Caco-2 (cell line): ENCODE measurements around the gene CEACAM4. TPM values are rescaled to one million over a fixed set of nuclear protein-coding genes. Genes with fewer than 3 reads are reported as not detected.
A peak's percentile ranks its signal among the peaks of the same experiment; 100 is the strongest.

Experiments used
- BruUV-seq: library from RNA; stranded (reverse); fragments of 400-500 nt; replicated peaks from 2 replicates; lab custom pipeline; 2021; lab: Mats Ljungman, UMichigan
- CTCF ChIA-PET: fragments of 300-600 bp; sonication (Branson Sonifier 250); formaldehyde crosslinking; loops from one replicate; lab custom pipeline; 2022; ENCODE audit warnings: antibody characterized with exemption; lab: Charles Lee
- POLR2A ChIA-PET: fragments of 300-600 bp; sonication (Branson Sonifier 250); formaldehyde crosslinking; loops from one replicate; lab custom pipeline; 2022; ENCODE audit warnings: antibody characterized with exemption; lab: Charles Lee
- DNase-seq, 2 experiments: peaks; one replicate each; pipeline versions ENCODE4 v3.0.0 to v3.0.0-alpha.2; 2020 to 2022
- H3K27me3 ChIP-seq: replicated peaks from 2 replicates; pipeline ENCODE4 v1.6.0; 2011; ENCODE audit warnings: low read length; ENCODE audit not compliant: control insufficient read depth, insufficient read depth
- H3K36me3 ChIP-seq: 2 replicates; pipeline ENCODE4 v1.5.1; 2011; ENCODE audit warnings: low read length; ENCODE audit not compliant: control insufficient read depth, insufficient read depth
- H3K4me1 ChIP-seq: fragments of 250-450 bp; sonication (Bioruptor Pico); 2 replicates; pipeline ENCODE4 v1.5.1; 2020; ENCODE audit warnings: mild to moderate bottlenecking
- H3K4me3 ChIP-seq: 2 replicates; pipeline ENCODE4 v1.5.1; 2011; ENCODE audit warnings: low read depth, mild to moderate bottlenecking, control low read depth, low read length
- H3K9me3 ChIP-seq: fragments of 250-450 bp; sonication (Bioruptor Pico); 2 replicates; pipeline ENCODE4 v1.5.1; 2020; ENCODE audit warnings: mild to moderate bottlenecking, moderate library complexity
- H3K27ac Mint-ChIP-seq: one replicate; pipeline ENCODE4 v1.8.0; 2022; ENCODE audit warnings: mixed read lengths; ENCODE audit not compliant: unreplicated experiment
- H3K27me3 Mint-ChIP-seq: one replicate; pipeline ENCODE4 v1.8.0; 2022; ENCODE audit warnings: mixed read lengths; ENCODE audit not compliant: insufficient read depth, unreplicated experiment
- H3K36me3 Mint-ChIP-seq: one replicate; pipeline ENCODE4 v1.8.0; 2022; ENCODE audit warnings: mild to moderate bottlenecking, mixed read lengths; ENCODE audit not compliant: insufficient read depth, unreplicated experiment
- H3K4me1 Mint-ChIP-seq: one replicate; pipeline ENCODE4 v1.8.0; 2022; ENCODE audit warnings: low read depth, mixed read lengths; ENCODE audit not compliant: unreplicated experiment
- H3K4me3 Mint-ChIP-seq: one replicate; pipeline ENCODE4 v1.8.0; 2022; ENCODE audit warnings: mild to moderate bottlenecking, moderate library complexity, mixed read lengths; ENCODE audit not compliant: unreplicated experiment
- H3K9me3 Mint-ChIP-seq: one replicate; pipeline ENCODE4 v1.8.0; 2022; ENCODE audit warnings: mixed read lengths; ENCODE audit not compliant: unreplicated experiment
- intact Hi-C: fragments of 100-400 bp; cut with micrococcal nuclease; formaldehyde crosslinking; loops from one replicate; pipeline ENCODE4 v1.10.0; 2022; ENCODE audit not compliant: unreplicated experiment
- total RNA-seq: library from RNA; stranded (reverse); gene quantifications from 2 replicates; pipeline ENCODE4 v1.2.3, GENCODE V29; 2022
- TF ChIP-seq, protein P1 (sequence below), 2 experiments: fragments of 200-600 bp in 1 of 2; IDR thresholded peaks; 1 replicate in 1 of 2; 2 replicates in 1 of 2; pipeline versions ENCODE4 v1.5.1 to v1.8.0; 2011 to 2022; ENCODE audit warnings: antibody characterized with exemption in 1 of 2, control low read depth in 1 of 2, inconsistent platforms in 1 of 2, low read depth in 1 of 2, low read length in 1 of 2, mild to moderate bottlenecking in 1 of 2, moderate library complexity in 1 of 2; ENCODE audit not compliant: insufficient read depth in 1 of 2, severe bottlenecking in 1 of 2, unreplicated experiment in 1 of 2

CEACAM4 gene
- total RNA-seq, 1 experiment from 2014 or later, result not detected

DNA sequence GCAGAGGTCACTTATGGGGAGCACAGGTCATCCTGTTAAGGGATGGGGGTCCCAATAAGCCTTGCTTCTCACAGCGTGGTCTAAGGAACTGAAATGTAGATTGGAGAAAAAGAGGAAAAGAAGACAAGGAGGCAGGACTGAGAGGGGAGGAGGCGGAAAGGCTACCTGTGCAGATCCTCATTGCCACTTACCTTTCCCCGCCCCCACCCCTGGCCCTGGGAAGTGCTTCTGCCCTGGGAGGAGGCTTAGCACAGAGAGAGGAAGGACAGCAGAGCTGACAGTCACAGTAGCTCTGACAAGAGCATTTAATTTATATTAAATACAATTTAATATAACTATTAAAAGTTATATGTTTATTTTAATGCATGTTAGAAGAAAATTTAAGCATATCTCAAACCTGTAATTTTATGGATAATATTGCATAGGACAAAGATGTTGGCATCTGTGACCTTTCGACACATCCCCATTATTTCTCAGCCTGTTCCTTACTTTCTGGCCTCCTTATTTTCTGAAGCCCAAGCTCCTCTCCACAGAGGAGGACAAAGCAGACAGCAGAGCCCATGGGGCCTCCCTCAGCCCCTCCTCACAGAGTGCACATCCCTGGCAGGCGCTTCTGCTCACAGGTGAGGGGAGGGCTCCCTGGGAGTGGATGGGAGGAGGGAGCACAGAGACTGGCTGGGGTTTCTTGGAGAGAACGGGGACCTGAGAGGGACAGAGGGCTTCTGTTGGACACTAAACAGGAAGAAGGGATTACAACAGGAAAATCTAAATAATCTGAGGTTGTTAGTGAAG, 27.5 kb downstream of the CEACAM4 start:
- ChIA-PET POLR2A (no interaction called here), CTCF (no interaction called here)
- H3K4me3 Mint-ChIP-seq, result no peak overlapping the region
- H3K27ac Mint-ChIP-seq, result no peak overlapping the region
- no peak for DNase-seq
- no peaks in the 10 kb centered on the region for H3K9me3 Mint-ChIP-seq
- no peaks in the 10 kb centered on the region for H3K4me1 Mint-ChIP-seq
- H3K36me3 Mint-ChIP-seq, result no peaks in the 10 kb centered on the region
- TF ChIP-seq, protein P1, sequence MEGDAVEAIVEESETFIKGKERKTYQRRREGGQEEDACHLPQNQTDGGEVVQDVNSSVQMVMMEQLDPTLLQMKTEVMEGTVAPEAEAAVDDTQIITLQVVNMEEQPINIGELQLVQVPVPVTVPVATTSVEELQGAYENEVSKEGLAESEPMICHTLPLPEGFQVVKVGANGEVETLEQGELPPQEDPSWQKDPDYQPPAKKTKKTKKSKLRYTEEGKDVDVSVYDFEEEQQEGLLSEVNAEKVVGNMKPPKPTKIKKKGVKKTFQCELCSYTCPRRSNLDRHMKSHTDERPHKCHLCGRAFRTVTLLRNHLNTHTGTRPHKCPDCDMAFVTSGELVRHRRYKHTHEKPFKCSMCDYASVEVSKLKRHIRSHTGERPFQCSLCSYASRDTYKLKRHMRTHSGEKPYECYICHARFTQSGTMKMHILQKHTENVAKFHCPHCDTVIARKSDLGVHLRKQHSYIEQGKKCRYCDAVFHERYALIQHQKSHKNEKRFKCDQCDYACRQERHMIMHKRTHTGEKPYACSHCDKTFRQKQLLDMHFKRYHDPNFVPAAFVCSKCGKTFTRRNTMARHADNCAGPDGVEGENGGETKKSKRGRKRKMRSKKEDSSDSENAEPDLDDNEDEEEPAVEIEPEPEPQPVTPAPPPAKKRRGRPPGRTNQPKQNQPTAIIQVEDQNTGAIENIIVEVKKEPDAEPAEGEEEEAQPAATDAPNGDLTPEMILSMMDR (IDR thresholded peaks at IDR 0.05; ENCODE audit: insufficient read depth in 1 of 2, low read depth in 1 of 2, low read length in 1 of 2, severe bottlenecking in 1 of 2, unreplicated experiment in 1 of 2), result no peak
- no peaks in the 10 kb centered on the region for H3K27me3 ChIP-seq
- H3K4me1 ChIP-seq, result no peaks in the 10 kb centered on the region
- intact Hi-C loops, result no loop called here
- H3K9me3 ChIP-seq, result no peaks in the 10 kb centered on the region
- no peaks in the 10 kb centered on the region for H3K36me3 ChIP-seq
- H3K4me3 ChIP-seq, result no peak overlapping the region
- BruUV-seq, result no TSS peak
- peaks cover 19% of the 10 kb centered on the region for H3K27me3 Mint-ChIP-seq

DNA sequence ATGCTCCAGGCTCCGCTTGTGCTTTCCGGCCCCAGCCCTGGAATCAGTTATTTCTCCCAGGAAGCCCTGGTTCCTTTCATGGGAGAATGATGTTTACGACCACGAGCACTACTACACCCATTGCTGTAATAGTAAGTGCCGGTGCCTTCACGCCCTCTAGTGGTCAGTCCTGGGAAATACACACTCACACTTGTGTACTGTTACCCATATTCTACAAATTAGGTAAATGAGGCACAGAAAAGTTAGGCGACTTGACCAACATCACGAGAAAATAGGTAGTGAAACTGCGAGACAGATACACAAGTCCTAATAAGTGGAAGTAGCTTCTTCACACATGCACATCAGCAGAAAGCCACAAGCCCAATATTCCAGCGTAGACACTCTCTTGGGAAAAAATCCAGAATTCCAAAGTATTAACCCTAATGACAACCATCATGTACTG, 29.3 kb downstream of the CEACAM4 start:
- Histone ChIP-seq H3K27me3 (no peaks in the 10 kb centered on the region), H3K36me3 (no peaks in the 10 kb centered on the region), H3K4me3 (no peak overlapping the region), H3K4me1 (no peaks in the 10 kb centered on the region), H3K9me3 (no peaks in the 10 kb centered on the region)
- ChIA-PET POLR2A (no interaction called here), CTCF (interaction anchor here (1.8 kb wide), 1 partner anchor 45 kb away, joined by 3 read pairs; no protein-coding TSS in a partner anchor)
- no peak overlapping the region for H3K27ac Mint-ChIP-seq
- peaks cover 17% of the 10 kb centered on the region for H3K27me3 Mint-ChIP-seq
- intact Hi-C loops, result loop anchor here (1.0 kb wide), 1 partner anchor 148 kb away; no protein-coding TSS in a partner anchor
- H3K4me1 Mint-ChIP-seq, result no peaks in the 10 kb centered on the region
- peak; percentile 73 for DNase-seq
- no peak overlapping the region for H3K4me3 Mint-ChIP-seq
- BruUV-seq, result no TSS peak
- TF ChIP-seq, protein P1 (IDR thresholded peaks at IDR 0.05; ENCODE audit: insufficient read depth in 1 of 2, low read depth in 1 of 2, low read length in 1 of 2, severe bottlenecking in 1 of 2, unreplicated experiment in 1 of 2), result peak; percentile 92 to 95
- no peaks in the 10 kb centered on the region for H3K9me3 Mint-ChIP-seq
- no peaks in the 10 kb centered on the region for H3K36me3 Mint-ChIP-seq

DNA sequence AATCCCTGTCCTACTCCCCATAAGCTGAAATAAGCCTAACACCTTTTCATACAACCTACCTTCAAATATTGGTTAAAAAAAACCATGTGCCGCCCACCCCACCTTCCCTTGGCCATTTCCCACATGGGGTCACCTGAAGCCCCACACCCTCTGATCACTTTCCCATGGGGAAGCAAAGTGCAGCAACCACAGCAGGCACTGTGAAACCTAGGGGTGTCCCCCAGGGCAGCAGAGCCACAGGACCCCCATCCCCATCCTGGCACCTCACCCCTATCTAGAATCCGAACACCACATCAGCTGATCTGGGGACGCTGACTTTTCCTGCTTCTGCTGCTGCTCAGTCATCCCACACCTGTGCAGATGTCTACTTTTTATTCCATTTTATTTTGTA, 31.0 kb downstream of the CEACAM4 start:
- BruUV-seq, result no TSS peak
- H3K9me3 Mint-ChIP-seq, result no peaks in the 10 kb centered on the region
- POLR2A ChIA-PET, result no interaction called here
- Histone ChIP-seq H3K4me1 (no peaks in the 10 kb centered on the region), H3K4me3 (no peak overlapping the region), H3K9me3 (no peaks in the 10 kb centered on the region), H3K36me3 (no peaks in the 10 kb centered on the region), H3K27me3 (no peaks in the 10 kb centered on the region)
- no peak overlapping the region for H3K4me3 Mint-ChIP-seq
- H3K4me1 Mint-ChIP-seq, result no peaks in the 10 kb centered on the region
- H3K27me3 Mint-ChIP-seq, result peaks cover 11% of the 10 kb centered on the region
- CTCF ChIA-PET, result interaction anchor here (1.8 kb wide), 1 partner anchor 46 kb away, joined by 3 read pairs; no protein-coding TSS in a partner anchor
- TF ChIP-seq, protein P1 (IDR thresholded peaks at IDR 0.05; ENCODE audit: insufficient read depth in 1 of 2, low read depth in 1 of 2, low read length in 1 of 2, severe bottlenecking in 1 of 2, unreplicated experiment in 1 of 2), result no peak
- intact Hi-C loops, result no loop called here
- no peak for DNase-seq
- no peak overlapping the region for H3K27ac Mint-ChIP-seq
- no peaks in the 10 kb centered on the region for H3K36me3 Mint-ChIP-seq
